Posterior cingulate gyrus (tissue), 11 donors: ENCODE results near the gene APOBEC3F.
A peak's percentile ranks its signal among the peaks of the same experiment; 100 is the strongest.
"Not testable (repeated sequence)": the region's sequence is repeated elsewhere in the genome, so short reads cannot be mapped to it uniquely, and the experiment has no call there.

ENCODE experiments used
- DNase-seq, 10 donors: peaks; one replicate each; pipeline versions ENCODE4 v3.0.0 to v3.0.0-alpha.2; 2020 to 2021; ENCODE audit warnings: mixed read lengths in 3 of 10
- intact Hi-C: fragments of 100-400 bp; cut with DNase I; formaldehyde crosslinking; loops from one replicate; pipeline ENCODE4 v1.15.1; 2023

APOBEC3F gene

GRCh38 chr22:39040538-39041296 is at the start of gene APOBEC3F:
APOBEC3F (plus strand) TSS chr22:39040864; CDS start chr22:39040961, 97 bp downstream.
- DNase-seq = peak in 2 of 10 donors; percentile 26 to 39
- intact Hi-C loops = not testable (repeated sequence)

GRCh38 chr22:38992871-38993371 is 47.7 kb upstream of the APOBEC3F start:
- DNase-seq = peak in 1 of 10 donors; percentile 8
- intact Hi-C loops = not testable (repeated sequence)

- intact Hi-C loops = no loop called here
- DNase-seq = peak in 2 of 10 donors; percentile 40 to 47
Observed at GRCh38 chr22:38996105-38996504, 44.6 kb upstream of the APOBEC3F start.

- intact Hi-C loops = no loop called here
- peak in 1 of 10 donors; percentile 40 for DNase-seq
Observed at GRCh38 chr22:38997518-38997917, 43.1 kb upstream of the APOBEC3F start.

GRCh38 chr22:39003165-39003638 is 37.5 kb upstream of the APOBEC3F start:
- intact Hi-C loops = loop anchor here (1.0 to 10.0 kb wide), 3 partner anchors 122 to 236 kb away; no protein-coding TSS in a partner anchor
- DNase-seq = peak in 7 of 10 donors; percentile 13 to 87 (median 50)

- intact Hi-C loops = loop anchor here (10.0 kb wide), 1 partner anchor 118 kb away; no protein-coding TSS in a partner anchor
- peak in 1 of 10 donors; percentile 5 for DNase-seq
Observed at GRCh38 chr22:39007177-39007576, 33.5 kb upstream of the APOBEC3F start.

GRCh38 chr22:39008271-39008850 is 32.3 kb upstream of the APOBEC3F start:
- not testable (repeated sequence) for DNase-seq
- intact Hi-C loops = loop anchor here (10.0 kb wide), 1 partner anchor 116 kb away; no protein-coding TSS in a partner anchor

- intact Hi-C loops = no loop called here
- DNase-seq = no peak
Observed at GRCh38 chr22:39010946-39011345, 29.7 kb upstream of the APOBEC3F start.

- no peak for DNase-seq
- intact Hi-C loops = no loop called here
Observed at GRCh38 chr22:39012533-39013511, 27.8 kb upstream of the APOBEC3F start.

- intact Hi-C loops, DNase-seq: not testable (repeated sequence)
Observed at GRCh38 chr22:39013561-39013941, 27.1 kb upstream of the APOBEC3F start.

- intact Hi-C loops = no loop called here
- DNase-seq = peak in 5 of 10 donors; percentile 6 to 28 (median 14)
Observed at GRCh38 chr22:39013942-39014722, 26.5 kb upstream of the APOBEC3F start, which contains the start of gene APOBEC3C. APOBEC3C (plus strand) TSS chr22:39014257; CDS start chr22:39014363, 106 bp downstream.

GRCh38 chr22:39014723-39015121 is 25.9 kb upstream of the APOBEC3F start:
- intact Hi-C loops, DNase-seq: not testable (repeated sequence)

- no peak for DNase-seq
- intact Hi-C loops = no loop called here
Observed at GRCh38 chr22:39016592-39016991, 24.1 kb upstream of the APOBEC3F start.

- intact Hi-C loops = no loop called here
- no peak for DNase-seq
Observed at GRCh38 chr22:39017596-39018365, 22.9 kb upstream of the APOBEC3F start.

- intact Hi-C loops, DNase-seq: not testable (repeated sequence)
Observed at GRCh38 chr22:39020021-39020651, 20.5 kb upstream of the APOBEC3F start.

GRCh38 chr22:39021552-39022250 is 19.0 kb upstream of the APOBEC3F start:
- no peak for DNase-seq
- intact Hi-C loops = no loop called here
